Mesenchymal stem cell (in vitro differentiated cells and primary cell): Measurements from ENCODE around the gene PLSCR4.
A peak's percentile ranks its signal among the peaks of the same experiment; 100 is the strongest.

Experiments
- DNase-seq: peaks from one replicate; pipeline ENCODE4 v3.0.0-alpha.2; 2013
- H2AFZ ChIP-seq: one replicate; pipeline ENCODE4 v1.6.1; 2013; ENCODE audit warnings: low read depth, mild to moderate bottlenecking, control low read depth, inconsistent platforms, low read length, moderate library complexity
- H2AK5ac ChIP-seq: 2 replicates; pipeline ENCODE4 v1.6.1; 2013; ENCODE audit warnings: low read length, moderate library complexity, mild to moderate bottlenecking, inconsistent platforms; ENCODE audit not compliant: severe bottlenecking
- H2BK120ac ChIP-seq: one replicate; pipeline ENCODE4 v1.6.1; 2013; ENCODE audit warnings: low read depth, mild to moderate bottlenecking, inconsistent platforms, low read length, moderate library complexity
- H2BK12ac ChIP-seq, 2 experiments: one replicate each; pipeline ENCODE4 v1.6.1; 2013; ENCODE audit warnings: inconsistent platforms in 2 of 2, low read length in 2 of 2, mild to moderate bottlenecking in 2 of 2, moderate library complexity in 2 of 2, control low read depth in 1 of 2
- H2BK15ac ChIP-seq: one replicate; pipeline ENCODE4 v1.6.1; 2013; ENCODE audit warnings: mild to moderate bottlenecking, low read depth, inconsistent platforms; ENCODE audit not compliant: poor library complexity, severe bottlenecking
- H2BK5ac ChIP-seq: 2 replicates; pipeline ENCODE4 v1.6.1; 2013; ENCODE audit warnings: low read depth, mild to moderate bottlenecking, low read length, control low read depth, inconsistent platforms; ENCODE audit not compliant: poor library complexity, severe bottlenecking
- H3K14ac ChIP-seq, 2 experiments: one replicate each; pipeline ENCODE4 v1.6.1; 2013; ENCODE audit warnings: inconsistent platforms in 2 of 2, low read length in 2 of 2, control low read depth in 1 of 2, mild to moderate bottlenecking in 1 of 2, moderate library complexity in 1 of 2
- H3K18ac ChIP-seq, 2 experiments: one replicate each; pipeline ENCODE4 v1.6.1; 2013; ENCODE audit warnings: inconsistent platforms in 2 of 2, low read length in 2 of 2, control low read depth in 1 of 2, low read depth in 1 of 2, mild to moderate bottlenecking in 1 of 2
- H3K23ac ChIP-seq, 2 experiments: one replicate each; pipeline ENCODE4 v1.6.1; 2013; ENCODE audit warnings: inconsistent platforms in 2 of 2, low read length in 2 of 2, mild to moderate bottlenecking in 2 of 2, moderate library complexity in 2 of 2, control low read depth in 1 of 2
- H3K27ac ChIP-seq: 2 replicates; pipeline ENCODE4 v1.5.1; 2013; ENCODE audit warnings: mild to moderate bottlenecking, moderate library complexity, low read length, control low read depth, inconsistent platforms; ENCODE audit not compliant: poor library complexity, severe bottlenecking
- H3K27me3 ChIP-seq, 2 experiments: 2 replicates each; pipeline versions ENCODE4 v1.6.1 to v1.7.0; 2013; ENCODE audit warnings: low read length in 2 of 2, mild to moderate bottlenecking in 2 of 2, moderate library complexity in 2 of 2, control low read depth in 1 of 2, inconsistent platforms in 1 of 2; ENCODE audit not compliant: control insufficient read depth in 1 of 2, insufficient read depth in 1 of 2
- H3K36me3 ChIP-seq, 2 experiments: 2 replicates each; pipeline versions ENCODE4 v1.6.1 to v1.7.0; 2013; ENCODE audit warnings: low read length in 2 of 2, control low read depth in 1 of 2, inconsistent platforms in 1 of 2, low read depth in 1 of 2, mild to moderate bottlenecking in 1 of 2; ENCODE audit not compliant: insufficient read depth in 2 of 2, control insufficient read depth in 1 of 2
- H3K4ac ChIP-seq, 2 experiments: one replicate each; pipeline ENCODE4 v1.6.1; 2013; ENCODE audit warnings: inconsistent platforms in 2 of 2, low read length in 2 of 2, mild to moderate bottlenecking in 2 of 2, moderate library complexity in 2 of 2, control low read depth in 1 of 2, low read depth in 1 of 2
- H3K4me1 ChIP-seq: 2 replicates; pipeline ENCODE4 v1.6.1; 2013; ENCODE audit warnings: low read depth, low read length, control low read depth; ENCODE audit not compliant: control insufficient read depth, insufficient read depth
- H3K4me2 ChIP-seq: 2 replicates; pipeline ENCODE4 v1.6.1; 2013; ENCODE audit warnings: low read length, mild to moderate bottlenecking, inconsistent platforms; ENCODE audit not compliant: poor library complexity, severe bottlenecking
- H3K4me3 ChIP-seq, 2 experiments: 2 replicates each; pipeline versions ENCODE4 v1.5.1 to v1.7.0; 2013; ENCODE audit warnings: low read length in 2 of 2, mild to moderate bottlenecking in 2 of 2, control low read depth in 1 of 2, low read depth in 1 of 2; ENCODE audit not compliant: insufficient read depth in 1 of 2
- H3K79me1 ChIP-seq: replicated peaks from 2 replicates; pipeline ENCODE4 v1.6.1; 2013; ENCODE audit warnings: mild to moderate bottlenecking, control low read depth, low read length, inconsistent platforms; ENCODE audit not compliant: poor library complexity, severe bottlenecking
- H3K9ac ChIP-seq: 2 replicates; pipeline ENCODE4 v1.7.0; 2013; ENCODE audit warnings: mild to moderate bottlenecking, low read length, moderate library complexity
- H3K9me3 ChIP-seq: 2 replicates; pipeline ENCODE4 v1.7.0; 2013; ENCODE audit warnings: mild to moderate bottlenecking, low read length; ENCODE audit not compliant: control insufficient read depth
- H4K8ac ChIP-seq: one replicate; pipeline ENCODE4 v1.6.1; 2013; ENCODE audit warnings: inconsistent platforms, mild to moderate bottlenecking, low read length, moderate library complexity
- H4K91ac ChIP-seq: one replicate; pipeline ENCODE4 v1.6.1; 2013; ENCODE audit warnings: mild to moderate bottlenecking, low read length, inconsistent platforms
- WGBS: methylation state at CpG from one replicate; pipeline ENCODE4 v1.1.7; 2013; ENCODE audit warnings: mixed read lengths; 5-methylcytosine and 5-hydroxymethylcytosine counted together

PLSCR4 gene

GRCh38 chr3:146187334-146187950 is 63.5 kb downstream of the PLSCR4 start:
- Histone ChIP-seq H2AK5ac (no peak overlapping the region), H3K36me3 (peaks cover 0 to 9% of the 10 kb centered on the region in 2 experiments), H3K18ac (no peak overlapping the region), H3K9ac (no peak overlapping the region), H3K14ac (no peak overlapping the region), H2AFZ (no peak overlapping the region), H3K4ac (no peak overlapping the region), H3K27me3 (no peaks in the 10 kb centered on the region), H3K23ac (no peak overlapping the region), H2BK15ac (no peak overlapping the region), H2BK12ac (no peak overlapping the region), H2BK5ac (no peak overlapping the region), H4K91ac (no peak overlapping the region), H4K8ac (no peak overlapping the region), H3K9me3 (no peaks in the 10 kb centered on the region), H3K79me1 (no peaks in the 10 kb centered on the region), H3K4me1 (no peaks in the 10 kb centered on the region), H2BK120ac (no peak overlapping the region), H3K4me2 (no peak overlapping the region), H3K27ac (no peak overlapping the region), H3K4me3 (no peak overlapping the region)
- no CpG with 5 or more reads among the region's 2 CpGs for WGBS
- peak; percentile 46 for DNase-seq

DNA sequence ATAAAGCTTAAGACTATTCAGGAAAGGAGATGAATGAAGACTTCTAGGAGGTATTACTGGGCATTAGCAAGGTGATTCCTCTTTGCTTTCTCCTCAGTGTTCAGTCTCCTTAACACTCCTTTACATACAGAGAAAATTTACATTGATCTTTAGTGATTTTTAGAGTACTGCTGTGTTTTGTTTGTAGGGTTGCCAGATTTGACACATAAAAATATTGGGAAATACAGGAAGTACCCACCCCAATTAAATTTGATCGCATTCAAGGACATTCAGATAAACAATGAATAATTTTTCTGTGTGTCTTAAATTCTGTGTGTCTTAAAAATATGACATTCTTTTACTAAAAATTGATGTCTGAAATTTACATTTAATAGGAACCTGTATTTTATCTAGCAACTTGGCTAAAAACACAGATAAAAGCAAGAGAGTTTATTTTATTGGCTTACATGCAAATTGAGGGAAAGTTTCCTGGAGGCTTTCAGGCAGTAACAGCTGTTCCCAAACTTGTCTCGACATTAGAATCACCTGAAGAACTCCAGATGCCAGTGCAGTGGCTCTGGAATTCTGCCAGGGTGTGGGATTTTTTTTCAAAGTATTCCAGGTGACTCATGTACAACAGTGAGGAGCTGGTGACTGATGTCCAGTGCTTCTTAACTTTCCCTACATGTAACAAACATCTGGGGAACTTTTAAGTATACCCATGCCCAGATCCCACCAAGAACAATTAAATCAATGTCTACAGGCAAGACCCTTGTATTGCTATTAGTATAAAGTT is 66.5 kb downstream of the PLSCR4 start:
- H3K14ac ChIP-seq: no peak overlapping the region
- peak; percentile 42 for DNase-seq
- WGBS: 58% methylated on average over 1 of the region's 2 CpGs
- no peak overlapping the region for H2AK5ac ChIP-seq
- no peaks in the 10 kb centered on the region for H3K27me3 ChIP-seq
- no peak overlapping the region for H3K9ac ChIP-seq
- H2BK15ac ChIP-seq: no peak overlapping the region
- H2AFZ ChIP-seq: no peak overlapping the region
- no peaks in the 10 kb centered on the region for H3K9me3 ChIP-seq
- H2BK5ac ChIP-seq: no peak overlapping the region
- H4K91ac ChIP-seq: no peak overlapping the region
- no peak overlapping the region for H2BK120ac ChIP-seq
- H3K23ac ChIP-seq: no peak overlapping the region
- H4K8ac ChIP-seq: no peak overlapping the region
- no peak overlapping the region for H3K18ac ChIP-seq
- H3K4me3 ChIP-seq: no peak overlapping the region
- no peaks in the 10 kb centered on the region for H3K4me1 ChIP-seq
- H3K4me2 ChIP-seq: no peak overlapping the region
- H2BK12ac ChIP-seq: no peak overlapping the region
- peaks cover 0 to 4% of the 10 kb centered on the region in 2 experiments for H3K36me3 ChIP-seq
- no peak overlapping the region for H3K27ac ChIP-seq
- no peak overlapping the region for H3K4ac ChIP-seq
- H3K79me1 ChIP-seq: no peaks in the 10 kb centered on the region

- no peak overlapping the region for H3K27ac ChIP-seq
- no peak overlapping the region for H2AFZ ChIP-seq
- H2AK5ac ChIP-seq: no peak overlapping the region
- no peak overlapping the region for H4K8ac ChIP-seq
- no peaks in the 10 kb centered on the region for H3K36me3 ChIP-seq
- WGBS: 97% methylated on average over 5 of the region's 5 CpGs
- H3K27me3 ChIP-seq: no peaks in the 10 kb centered on the region
- no peaks in the 10 kb centered on the region for H3K9me3 ChIP-seq
- H3K14ac ChIP-seq: no peak overlapping the region
- no peak overlapping the region for H3K4me2 ChIP-seq
- no peak overlapping the region for H2BK5ac ChIP-seq
- no peaks in the 10 kb centered on the region for H3K79me1 ChIP-seq
- no peak overlapping the region for H3K4me3 ChIP-seq
- H4K91ac ChIP-seq: no peak overlapping the region
- DNase-seq: no peak
- H2BK15ac ChIP-seq: no peak overlapping the region
- H3K9ac ChIP-seq: no peak overlapping the region
- no peak overlapping the region for H3K18ac ChIP-seq
- no peak overlapping the region for H2BK120ac ChIP-seq
- no peaks in the 10 kb centered on the region for H3K4me1 ChIP-seq
- no peak overlapping the region for H3K23ac ChIP-seq
- H3K4ac ChIP-seq: no peak overlapping the region
- H2BK12ac ChIP-seq: no peak overlapping the region
Measured at GRCh38 chr3:146181216-146181615, 69.7 kb downstream of the PLSCR4 start.

- no peak overlapping the region for H3K23ac ChIP-seq
- H3K36me3 ChIP-seq: no peaks in the 10 kb centered on the region
- H2BK5ac ChIP-seq: no peak overlapping the region
- H3K14ac ChIP-seq: no peak overlapping the region
- H3K4me1 ChIP-seq: no peaks in the 10 kb centered on the region
- H3K9ac ChIP-seq: no peak overlapping the region
- no peak overlapping the region for H4K8ac ChIP-seq
- no peak overlapping the region for H3K18ac ChIP-seq
- H3K4me3 ChIP-seq: no peak overlapping the region
- H3K9me3 ChIP-seq: no peaks in the 10 kb centered on the region
- H2BK12ac ChIP-seq: no peak overlapping the region
- no peak overlapping the region for H3K4me2 ChIP-seq
- no peak overlapping the region for H2BK120ac ChIP-seq
- H2BK15ac ChIP-seq: no peak overlapping the region
- WGBS: 97% methylated on average over 6 of the region's 6 CpGs
- no peak overlapping the region for H4K91ac ChIP-seq
- H2AFZ ChIP-seq: no peak overlapping the region
- no peak overlapping the region for H2AK5ac ChIP-seq
- no peak overlapping the region for H3K27ac ChIP-seq
- no peaks in the 10 kb centered on the region for H3K79me1 ChIP-seq
- DNase-seq: no peak
- H3K27me3 ChIP-seq: no peaks in the 10 kb centered on the region
- H3K4ac ChIP-seq: no peak overlapping the region
Measured at GRCh38 chr3:146180376-146180775, 70.5 kb downstream of the PLSCR4 start.
